Measurements from ENCODE around the gene PARM1. TPM values are rescaled to one million over a fixed set of nuclear protein-coding genes. Genes with fewer than 3 reads are reported as not detected.
A peak's percentile ranks its signal among the peaks of the same experiment; 100 is the strongest.

Gene PARM1
- total and polyA plus RNA-seq, 2 donors from 2014 or later, result 42.9 to 62.3 TPM

GRCh38 chr4:74919783-74920182 is 13.1 kb upstream of the PARM1 start:
- FAIRE-seq, result peak; percentile 73
- TF ChIP-seq CTCF (IDR thresholded peaks at IDR 0.05; ENCODE audit: borderline replicate concordance, extremely low read depth, insufficient read depth), result no peak

GRCh38 chr4:74920704-74921103 is 12.2 kb upstream of the PARM1 start:
- Histone ChIP-seq H3K9ac (ENCODE audit: low read length in 3 of 3) (no peak overlapping the region), H3K4me3 (ENCODE audit: low read length in 3 of 3) (no peak overlapping the region), H3K9me3 (ENCODE audit: control insufficient read depth in 2 of 3, insufficient read depth in 1 of 3, low read length in 3 of 3) (no peaks in the 10 kb centered on the region), H3K36me3 (ENCODE audit: control insufficient read depth in 2 of 3, insufficient read depth in 3 of 3, low read length in 3 of 3) (no peaks in the 10 kb centered on the region), H3K27me3 (ENCODE audit: control insufficient read depth, insufficient read depth, low read length) (no peaks in the 10 kb centered on the region), H3K4me1 (ENCODE audit: control insufficient read depth in 2 of 3, insufficient read depth in 2 of 3, low read depth in 1 of 3, low read length in 3 of 3) (no peaks in the 10 kb centered on the region), H3K27ac (ENCODE audit: low read depth in 2 of 2, low read length in 2 of 2) (no peak overlapping the region)
- no peak for DNase-seq
- no peak for FAIRE-seq
- intact Hi-C loops (cut with DNase I), result no loop called here
- no peak for TF ChIP-seq CTCF (IDR thresholded peaks at IDR 0.05; ENCODE audit: borderline replicate concordance, extremely low read depth, insufficient read depth)

More at GRCh38 chr4:74919783-74920182, 13.1 kb upstream of the PARM1 start:
- Histone ChIP-seq H3K9me3 (ENCODE audit: control insufficient read depth in 2 of 3, insufficient read depth in 1 of 3, low read length in 3 of 3) (no peaks in the 10 kb centered on the region), H3K27ac (ENCODE audit: low read depth in 2 of 2, low read length in 2 of 2) (no peak overlapping the region), H3K4me3 (ENCODE audit: low read length in 3 of 3) (peak overlapping the region in 1 of 3 donors; percentile 7), H3K27me3 (ENCODE audit: control insufficient read depth, insufficient read depth, low read length) (no peaks in the 10 kb centered on the region), H3K36me3 (ENCODE audit: control insufficient read depth in 2 of 3, insufficient read depth in 3 of 3, low read length in 3 of 3) (no peaks in the 10 kb centered on the region), H3K9ac (ENCODE audit: low read length in 3 of 3) (no peak overlapping the region), H3K4me1 (ENCODE audit: control insufficient read depth in 2 of 3, insufficient read depth in 2 of 3, low read depth in 1 of 3, low read length in 3 of 3) (no peaks in the 10 kb centered on the region)
- intact Hi-C loops (cut with DNase I), result no loop called here
- no peak for DNase-seq

- H3K9me3 ChIP-seq (ENCODE audit: control insufficient read depth in 2 of 3, insufficient read depth in 1 of 3, low read length in 3 of 3), result no peaks in the 10 kb centered on the region
- FAIRE-seq (no peak), DNase-seq (no peak)
- H3K27ac ChIP-seq (ENCODE audit: low read depth in 2 of 2, low read length in 2 of 2), result no peak overlapping the region
- H3K36me3 ChIP-seq (ENCODE audit: control insufficient read depth in 2 of 3, insufficient read depth in 3 of 3, low read length in 3 of 3), result no peaks in the 10 kb centered on the region
- H3K4me3 ChIP-seq (ENCODE audit: low read length in 3 of 3), result no peak overlapping the region
- no peaks in the 10 kb centered on the region for H3K4me1 ChIP-seq (ENCODE audit: control insufficient read depth in 2 of 3, insufficient read depth in 2 of 3, low read depth in 1 of 3, low read length in 3 of 3)
- no peaks in the 10 kb centered on the region for H3K27me3 ChIP-seq (ENCODE audit: control insufficient read depth, insufficient read depth, low read length)
- no peak for TF ChIP-seq CTCF (IDR thresholded peaks at IDR 0.05; ENCODE audit: borderline replicate concordance, extremely low read depth, insufficient read depth)
- intact Hi-C loops (cut with DNase I), result no loop called here
- H3K9ac ChIP-seq (ENCODE audit: low read length in 3 of 3), result no peak overlapping the region
Measured at GRCh38 chr4:74921490-74921889, 11.4 kb upstream of the PARM1 start.

GRCh38 chr4:74926007-74926406 is 6.9 kb upstream of the PARM1 start:
- H3K9me3 ChIP-seq (ENCODE audit: control insufficient read depth in 2 of 3, insufficient read depth in 1 of 3, low read length in 3 of 3), result no peaks in the 10 kb centered on the region
- intact Hi-C loops (cut with DNase I), result no loop called here
- H3K4me3 ChIP-seq (ENCODE audit: low read length in 3 of 3), result no peak overlapping the region
- H3K4me1 ChIP-seq (ENCODE audit: control insufficient read depth in 2 of 3, insufficient read depth in 2 of 3, low read depth in 1 of 3, low read length in 3 of 3), result no peaks in the 10 kb centered on the region
- FAIRE-seq, result no peak
- H3K9ac ChIP-seq (ENCODE audit: low read length in 3 of 3), result no peak overlapping the region
- H3K27me3 ChIP-seq (ENCODE audit: control insufficient read depth, insufficient read depth, low read length), result no peaks in the 10 kb centered on the region
- no peaks in the 10 kb centered on the region for H3K36me3 ChIP-seq (ENCODE audit: control insufficient read depth in 2 of 3, insufficient read depth in 3 of 3, low read length in 3 of 3)
- DNase-seq, result no peak
- TF ChIP-seq CTCF (IDR thresholded peaks at IDR 0.05; ENCODE audit: borderline replicate concordance, extremely low read depth, insufficient read depth), result no peak
- no peak overlapping the region for H3K27ac ChIP-seq (ENCODE audit: low read depth in 2 of 2, low read length in 2 of 2)

All from kidney (tissue), 14 donors.